ENCODE data around the gene LHX8. TPM values are rescaled to one million over a fixed set of nuclear protein-coding genes. Genes with fewer than 3 reads are reported as not detected.

LHX8 gene
- 1 to 10 TPM in 1 of 4 donors, under 1 TPM in 1, not detected in 2; 0.48 to 1.3 TPM for total RNA-seq

DNA sequence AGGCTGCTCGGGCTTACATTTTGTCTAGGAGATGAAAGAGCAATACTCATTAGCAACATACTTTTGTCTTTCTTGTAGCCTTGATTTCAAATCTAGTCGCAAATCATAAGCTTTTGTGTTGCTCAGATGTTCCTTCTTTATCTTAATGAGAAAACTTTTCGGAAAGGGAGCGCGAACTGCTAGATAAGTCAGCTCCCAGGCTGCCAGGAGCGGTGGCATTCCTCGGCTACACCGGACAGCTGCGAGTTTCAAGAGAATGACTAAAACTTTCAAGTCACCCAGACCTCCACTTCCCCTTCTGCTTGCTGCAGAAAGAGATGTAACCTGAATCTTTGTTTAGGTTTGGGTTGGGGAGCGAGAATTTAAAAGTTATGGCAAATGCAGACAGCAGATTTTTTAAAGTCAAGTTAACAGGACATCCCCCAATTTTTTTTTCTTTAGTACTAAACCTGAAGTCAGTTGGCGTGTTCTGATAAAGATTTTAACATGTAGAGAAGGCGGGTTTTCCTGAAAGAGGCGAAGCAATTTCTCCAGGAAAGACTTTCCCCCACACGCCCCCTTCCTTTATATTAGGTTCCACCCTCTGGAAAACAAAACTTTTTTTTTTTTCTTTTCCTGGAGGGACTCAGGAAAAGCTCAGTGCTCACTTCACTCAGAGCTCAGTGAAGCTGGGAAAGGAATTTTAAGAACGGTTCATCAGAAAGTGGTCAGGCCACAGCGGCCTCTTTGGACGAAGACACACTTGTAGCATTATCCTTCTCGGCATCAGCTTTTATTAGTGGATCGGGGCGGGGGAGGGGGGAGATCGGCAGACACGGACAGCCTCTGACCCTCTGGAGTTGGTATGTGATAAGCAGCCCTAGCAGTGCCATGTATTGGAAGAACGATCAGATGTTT, at the start of gene LHX8:
Gene LHX8 (plus strand): TSS at position 639 of the 897 bp plus-strand sequence. CDS start 2,227 bp downstream, outside the sequence.
- no peak for TF ChIP-seq POLR2A (IDR thresholded peaks at IDR 0.05)
- TF ChIP-seq, protein P1, sequence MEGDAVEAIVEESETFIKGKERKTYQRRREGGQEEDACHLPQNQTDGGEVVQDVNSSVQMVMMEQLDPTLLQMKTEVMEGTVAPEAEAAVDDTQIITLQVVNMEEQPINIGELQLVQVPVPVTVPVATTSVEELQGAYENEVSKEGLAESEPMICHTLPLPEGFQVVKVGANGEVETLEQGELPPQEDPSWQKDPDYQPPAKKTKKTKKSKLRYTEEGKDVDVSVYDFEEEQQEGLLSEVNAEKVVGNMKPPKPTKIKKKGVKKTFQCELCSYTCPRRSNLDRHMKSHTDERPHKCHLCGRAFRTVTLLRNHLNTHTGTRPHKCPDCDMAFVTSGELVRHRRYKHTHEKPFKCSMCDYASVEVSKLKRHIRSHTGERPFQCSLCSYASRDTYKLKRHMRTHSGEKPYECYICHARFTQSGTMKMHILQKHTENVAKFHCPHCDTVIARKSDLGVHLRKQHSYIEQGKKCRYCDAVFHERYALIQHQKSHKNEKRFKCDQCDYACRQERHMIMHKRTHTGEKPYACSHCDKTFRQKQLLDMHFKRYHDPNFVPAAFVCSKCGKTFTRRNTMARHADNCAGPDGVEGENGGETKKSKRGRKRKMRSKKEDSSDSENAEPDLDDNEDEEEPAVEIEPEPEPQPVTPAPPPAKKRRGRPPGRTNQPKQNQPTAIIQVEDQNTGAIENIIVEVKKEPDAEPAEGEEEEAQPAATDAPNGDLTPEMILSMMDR (IDR thresholded peaks at IDR 0.05): no peak
- H3K4me1 ChIP-seq: peaks cover 0 to 11% of the 10 kb centered on the region in 2 donors

DNA sequence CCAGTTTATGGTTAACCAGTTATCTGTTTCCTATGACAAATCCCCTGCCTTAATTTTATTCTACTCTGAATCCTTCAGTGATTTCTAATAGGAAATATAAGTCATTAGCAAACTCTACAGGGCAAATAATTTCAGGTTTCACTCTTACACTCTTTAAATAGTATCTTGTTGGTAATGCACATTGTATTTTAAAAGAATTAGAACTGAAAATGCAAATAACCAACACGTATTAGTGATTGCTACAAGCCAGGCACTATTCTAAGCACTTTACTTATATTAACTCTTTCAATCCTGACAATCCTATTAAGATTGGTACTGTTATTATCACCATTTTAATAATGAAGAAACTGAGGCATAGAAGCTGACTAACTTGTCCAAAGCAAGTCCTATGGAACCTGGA, 48.3 kb upstream of the LHX8 start:
- Histone ChIP-seq H3K27me3 (no peaks in the 10 kb centered on the region), H3K36me3 (no peaks in the 10 kb centered on the region), H3K4me1 (no peaks in the 10 kb centered on the region), H3K4me3 (no peak overlapping the region), H3K27ac (no peak overlapping the region), H3K9me3 (no peaks in the 10 kb centered on the region)
- DNase-seq: no peak
- intact Hi-C loops (cut with DNase I; ENCODE audit: low total_unique reads): no loop called here
- TF ChIP-seq POLR2A (IDR thresholded peaks at IDR 0.05): no peak
- TF ChIP-seq, protein P1 (IDR thresholded peaks at IDR 0.05): no peak

More for the DNA sequence above, at the start of gene LHX8:
- H3K4me3 ChIP-seq: peak within 1 kb of the TSS in 1 of 2 donors; percentile 13
- no peak for DNase-seq
- no peaks in the 10 kb centered on the region for H3K36me3 ChIP-seq
- H3K27me3 ChIP-seq: peaks cover 0 to 71% of the 10 kb centered on the region in 2 donors
- H3K27ac ChIP-seq: peak within 1 kb of the TSS in 1 of 2 donors; percentile 17
- intact Hi-C loops (cut with DNase I; ENCODE audit: low total_unique reads): no loop called here
- no peaks in the 10 kb centered on the region for H3K9me3 ChIP-seq

DNA sequence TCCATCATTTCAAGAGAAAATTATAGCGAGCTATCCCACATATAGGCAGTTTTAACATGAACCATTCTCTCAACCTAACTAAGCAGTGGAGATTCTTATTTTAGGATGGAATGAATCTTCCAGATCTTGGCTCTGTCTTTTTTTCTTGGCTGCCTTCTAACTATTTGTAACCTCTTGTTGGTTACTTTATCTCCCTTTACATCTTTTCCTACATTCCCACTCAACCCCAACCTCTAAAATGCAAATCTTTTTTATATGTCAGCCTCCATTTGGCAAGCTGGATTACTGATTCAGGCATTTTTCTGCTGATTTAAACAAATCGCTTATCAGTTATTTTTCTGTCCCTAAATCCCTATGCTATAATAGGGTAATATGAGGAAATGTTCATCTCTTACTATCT, 46.9 kb upstream of the LHX8 start:
- no peaks in the 10 kb centered on the region for H3K9me3 ChIP-seq
- no peak overlapping the region for H3K27ac ChIP-seq
- no peak for DNase-seq
- no peak overlapping the region for H3K4me3 ChIP-seq
- no peaks in the 10 kb centered on the region for H3K36me3 ChIP-seq
- no peaks in the 10 kb centered on the region for H3K27me3 ChIP-seq
- intact Hi-C loops (cut with DNase I; ENCODE audit: low total_unique reads): no loop called here
- no peaks in the 10 kb centered on the region for H3K4me1 ChIP-seq
- TF ChIP-seq POLR2A (IDR thresholded peaks at IDR 0.05): no peak
- TF ChIP-seq, protein P1 (IDR thresholded peaks at IDR 0.05): no peak

DNA sequence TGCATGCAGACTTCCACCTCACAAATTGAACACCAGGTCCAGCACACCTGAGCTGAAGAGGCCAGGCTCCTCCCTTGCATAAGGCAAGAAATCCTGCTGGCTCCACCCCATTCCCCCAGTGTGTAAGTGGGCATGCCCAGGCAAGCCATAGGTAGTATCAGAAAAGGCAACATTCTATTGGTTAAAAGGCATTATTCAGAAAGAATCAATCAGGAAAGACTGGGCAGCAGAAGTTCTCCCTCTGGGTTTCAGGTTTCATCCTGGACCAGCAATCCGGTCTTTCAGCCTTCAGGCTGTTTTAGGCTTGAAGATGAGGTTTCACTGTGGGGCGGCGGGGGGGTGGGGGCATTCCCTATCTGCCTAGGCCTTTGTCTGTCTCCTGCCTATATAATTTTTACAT, 42.0 kb upstream of the LHX8 start:
- no peak overlapping the region for H3K27ac ChIP-seq
- H3K27me3 ChIP-seq: no peaks in the 10 kb centered on the region
- no peaks in the 10 kb centered on the region for H3K9me3 ChIP-seq
- H3K36me3 ChIP-seq: no peaks in the 10 kb centered on the region
- intact Hi-C loops (cut with DNase I; ENCODE audit: low total_unique reads): no loop called here
- no peak for DNase-seq
- no peak for TF ChIP-seq POLR2A (IDR thresholded peaks at IDR 0.05)
- TF ChIP-seq, protein P1 (IDR thresholded peaks at IDR 0.05): no peak
- H3K4me3 ChIP-seq: no peak overlapping the region
- no peaks in the 10 kb centered on the region for H3K4me1 ChIP-seq

GRCh38 chr1:75097654-75098053, 36.5 kb upstream of the LHX8 start:
- Histone ChIP-seq H3K27me3 (no peaks in the 10 kb centered on the region), H3K27ac (no peak overlapping the region), H3K4me1 (no peaks in the 10 kb centered on the region), H3K4me3 (no peak overlapping the region), H3K36me3 (no peaks in the 10 kb centered on the region), H3K9me3 (no peaks in the 10 kb centered on the region)
- TF ChIP-seq, protein P1 (IDR thresholded peaks at IDR 0.05): no peak
- no peak for TF ChIP-seq POLR2A (IDR thresholded peaks at IDR 0.05)
- intact Hi-C loops (cut with DNase I; ENCODE audit: low total_unique reads): no loop called here
- no peak for DNase-seq

Measured in uterus (tissue), 4 donors.